Aorta (tissue), 5 donors: ENCODE measurements around the gene PRKN. TPM values are rescaled to one million over a fixed set of nuclear protein-coding genes. Genes with fewer than 3 reads are reported as not detected.

Experiments
- ATAC-seq: fragments of 200-7000 bp; cut with Tn5 transposase; one replicate; pipeline ENCODE4 v1.9.1; 2022; ENCODE audit warnings: moderate library complexity; ENCODE audit not compliant: low FRiP score
- DNase-seq, 2 donors: peaks; one replicate each; pipeline ENCODE4 v3.0.0-alpha.2; 2020
- H3K27ac ChIP-seq, 2 donors: one replicate each; pipeline ENCODE4 v1.5.1; 2013; ENCODE audit warnings: low read length in 2 of 2, mild to moderate bottlenecking in 2 of 2, moderate library complexity in 2 of 2, control low read depth in 1 of 2, inconsistent platforms in 1 of 2, low read depth in 1 of 2
- H3K27me3 ChIP-seq, 2 donors: one replicate each; pipeline ENCODE4 v1.6.1; 2013; ENCODE audit warnings: control low read depth in 1 of 2, low read length in 1 of 2, mild to moderate bottlenecking in 1 of 2, moderate library complexity in 1 of 2; ENCODE audit not compliant: insufficient read depth in 2 of 2, control insufficient read depth in 1 of 2
- H3K36me3 ChIP-seq, 2 donors: one replicate each; pipeline ENCODE4 v1.6.1; 2013; ENCODE audit warnings: control low read depth in 1 of 2, low read length in 1 of 2, mild to moderate bottlenecking in 1 of 2; ENCODE audit not compliant: insufficient read depth in 2 of 2, control insufficient read depth in 1 of 2
- H3K4me1 ChIP-seq, 2 donors: one replicate each; pipeline ENCODE4 v1.6.1; 2013; ENCODE audit warnings: low read length in 2 of 2, control low read depth in 1 of 2, mild to moderate bottlenecking in 1 of 2, moderate library complexity in 1 of 2; ENCODE audit not compliant: insufficient read depth in 2 of 2, control insufficient read depth in 1 of 2
- H3K4me3 ChIP-seq, 2 donors: one replicate each; pipeline ENCODE4 v1.5.1; 2013; ENCODE audit warnings: low read length in 2 of 2, control low read depth in 1 of 2, mild to moderate bottlenecking in 1 of 2
- H3K9me3 ChIP-seq: one replicate; pipeline ENCODE4 v1.6.1; 2013; ENCODE audit warnings: mild to moderate bottlenecking, low read length; ENCODE audit not compliant: control insufficient read depth
- WGBS, 2 donors: extraction: QIAGEN DNeasy Blood & Tissue Kit; methylation state at CpG; one replicate each; pipeline ENCODE4 v1.1.7; 2013; 5-methylcytosine and 5-hydroxymethylcytosine counted together
- intact Hi-C, 2 donors: fragments of 100-400 bp; cut with DNase I; formaldehyde crosslinking; loops; one replicate each; pipeline versions ENCODE4 v1.14.2 to v1.15.0; 2022
- polyA plus RNA-seq, 2 donors: library from polyadenylated mRNA; stranded (reverse); fragments of 200-250 nt; gene quantifications; one replicate each; pipeline ENCODE4 v1.2.3, GENCODE V29; 2013
- total RNA-seq, 2 donors: library from RNA; stranded (reverse); fragmentation: NEBNext Ultra II Directional; extraction: Animal tissue kit (Norgen Biotek cat#: 25700); gene quantifications; one replicate each; pipeline ENCODE4 v1.2.1, GENCODE V29; 2021
- donor health status: healthy with polysubstance abuse.
- donor health status: Bipolar disorder and iron deficiency.
- donor health status: DM: no; HTN: no; CAD: no.
- donor health status: DM: no; HTN: no; CAD: no.
- donor health status: DM: yes; HTN: yes; CAD: no.

PRKN gene
- total and polyA plus RNA-seq, 4 donors, result 1.0 to 17.3 (median 5.7) TPM

GRCh38 chr6:161915456-161915964 lies 812.1 kb downstream of the PRKN start:
- H3K4me1 ChIP-seq, result no peaks in the 10 kb centered on the region
- ATAC-seq (no peak), DNase-seq (no peak)
- intact Hi-C loops, result no loop called here
- WGBS, 2 donors, result 77% methylated on average over 4 of the region's 4 CpGs
- no peaks in the 10 kb centered on the region for H3K36me3 ChIP-seq
- no peak overlapping the region for H3K4me3 ChIP-seq
- no peak overlapping the region for H3K27ac ChIP-seq
- H3K27me3 ChIP-seq, result no peaks in the 10 kb centered on the region
- H3K9me3 ChIP-seq, result no peaks in the 10 kb centered on the region

DNA sequence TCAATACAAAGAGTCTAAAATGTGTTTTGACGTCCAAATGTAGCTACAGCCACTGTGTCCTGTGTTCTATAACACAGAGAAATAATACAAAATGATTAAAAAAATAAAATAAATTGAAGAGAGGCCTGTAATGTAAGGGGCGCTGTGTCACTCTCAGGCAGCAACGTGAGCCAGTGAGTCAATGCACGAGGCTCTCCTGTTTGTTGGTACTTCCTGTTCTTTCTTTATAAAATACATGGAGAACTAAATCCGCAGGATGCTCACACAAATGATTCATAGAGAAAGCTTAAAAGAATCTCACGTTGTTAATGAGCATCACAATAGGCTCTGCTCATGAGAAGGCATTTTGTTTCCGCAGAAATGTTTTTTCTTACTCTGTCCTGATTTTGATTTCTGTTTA lies 818.7 kb downstream of the PRKN start:
- no peaks in the 10 kb centered on the region for H3K36me3 ChIP-seq
- H3K4me1 ChIP-seq, result no peaks in the 10 kb centered on the region
- no peak overlapping the region for H3K4me3 ChIP-seq
- 73 to 79% methylated on average over 7 of the region's 7 CpGs for WGBS, 2 donors
- H3K27ac ChIP-seq, result no peak overlapping the region
- H3K9me3 ChIP-seq, result no peaks in the 10 kb centered on the region
- intact Hi-C loops, result no loop called here
- ATAC-seq (no peak), DNase-seq (no peak)
- no peaks in the 10 kb centered on the region for H3K27me3 ChIP-seq

- ATAC-seq, result no peak
- no peak overlapping the region for H3K4me3 ChIP-seq
- H3K36me3 ChIP-seq, result no peaks in the 10 kb centered on the region
- 89 to 94% methylated on average over 5 of the region's 5 CpGs for WGBS, 2 donors
- H3K27ac ChIP-seq, result no peak overlapping the region
- no peaks in the 10 kb centered on the region for H3K4me1 ChIP-seq
- no peaks in the 10 kb centered on the region for H3K9me3 ChIP-seq
- DNase-seq, result no peak
- intact Hi-C loops, result no loop called here
- H3K27me3 ChIP-seq, result no peaks in the 10 kb centered on the region
These were observed 821.0 kb downstream of the PRKN start for GRCh38 chr6:161906571-161906970.

DNA sequence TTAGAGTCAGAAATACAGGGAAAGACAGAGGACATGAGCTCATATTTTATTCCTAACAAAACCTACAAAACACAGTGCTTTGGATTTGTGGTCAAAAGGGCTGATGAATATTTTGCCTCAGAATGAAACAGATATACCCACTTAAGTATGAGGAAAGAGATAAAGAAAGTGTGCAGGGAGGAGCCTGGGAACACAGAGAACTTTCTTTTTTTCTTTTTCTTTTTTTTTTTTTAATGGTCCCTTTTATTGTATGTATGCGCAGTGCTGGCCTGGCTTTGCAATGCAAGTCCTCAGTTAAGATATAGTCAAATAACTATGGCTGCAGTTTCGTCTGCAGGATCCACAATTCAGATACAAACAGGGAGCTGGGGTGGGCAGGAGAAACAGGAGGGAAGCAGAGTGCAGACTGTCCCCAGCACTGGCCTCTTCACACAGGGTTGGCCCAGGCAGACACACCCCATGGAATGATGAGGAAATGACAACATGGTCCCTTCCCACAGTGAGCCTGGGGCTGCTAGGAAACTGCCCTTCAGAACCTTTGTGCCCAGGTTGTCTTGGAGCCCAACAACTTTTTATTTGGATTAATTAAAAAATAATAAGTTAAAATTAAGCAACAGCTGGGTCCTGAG lies 823.9 kb downstream of the PRKN start:
- no peak for ATAC-seq
- WGBS, 2 donors, result 70 to 73% methylated on average over 2 of the region's 2 CpGs

GRCh38 chr6:161901740-161902426 lies 825.7 kb downstream of the PRKN start:
- intact Hi-C loops, result no loop called here
- WGBS, 2 donors, result 55 to 60% methylated on average over 16 of the region's 16 CpGs
- Histone ChIP-seq H3K27ac (no peak overlapping the region), H3K9me3 (no peaks in the 10 kb centered on the region), H3K4me1 (no peaks in the 10 kb centered on the region), H3K36me3 (no peaks in the 10 kb centered on the region), H3K4me3 (no peak overlapping the region), H3K27me3 (no peaks in the 10 kb centered on the region)
- ATAC-seq (no peak), DNase-seq (no peak)

More for the DNA sequence above, 823.9 kb downstream of the PRKN start:
- Histone ChIP-seq H3K9me3 (no peaks in the 10 kb centered on the region), H3K36me3 (no peaks in the 10 kb centered on the region), H3K27me3 (no peaks in the 10 kb centered on the region), H3K4me1 (no peaks in the 10 kb centered on the region), H3K4me3 (no peak overlapping the region), H3K27ac (no peak overlapping the region)
- intact Hi-C loops, result no loop called here
- DNase-seq, result no peak

GRCh38 chr6:161894436-161894835 lies 833.1 kb downstream of the PRKN start:
- Histone ChIP-seq H3K36me3 (no peaks in the 10 kb centered on the region), H3K4me1 (peaks cover 0 to 2% of the 10 kb centered on the region in 2 donors), H3K27me3 (no peaks in the 10 kb centered on the region), H3K27ac (no peak overlapping the region), H3K4me3 (no peak overlapping the region), H3K9me3 (no peaks in the 10 kb centered on the region)
- intact Hi-C loops, result no loop called here
- ATAC-seq (no peak), DNase-seq (no peak)
- 35 to 46% methylated on average over 6 of the region's 6 CpGs for WGBS, 2 donors

- DNase-seq (no peak), ATAC-seq (no peak)
- Histone ChIP-seq H3K4me3 (no peak overlapping the region), H3K4me1 (peaks cover 0 to 2% of the 10 kb centered on the region in 2 donors), H3K27ac (no peak overlapping the region), H3K9me3 (no peaks in the 10 kb centered on the region), H3K36me3 (no peaks in the 10 kb centered on the region), H3K27me3 (no peaks in the 10 kb centered on the region)
- intact Hi-C loops, result no loop called here
- 85 to 86% methylated on average over 2 of the region's 2 CpGs for WGBS, 2 donors
These were observed 836.0 kb downstream of the PRKN start for GRCh38 chr6:161891542-161891941.

GRCh38 chr6:161890832-161891297 lies 836.7 kb downstream of the PRKN start:
- intact Hi-C loops, result no loop called here
- DNase-seq (no peak), ATAC-seq (no peak)
- H3K27ac ChIP-seq, result no peak overlapping the region
- no peaks in the 10 kb centered on the region for H3K36me3 ChIP-seq
- H3K9me3 ChIP-seq, result no peaks in the 10 kb centered on the region
- H3K4me3 ChIP-seq, result no peak overlapping the region
- H3K27me3 ChIP-seq, result no peaks in the 10 kb centered on the region
- WGBS, 2 donors, result 8 to 11% methylated on average over 15 of the region's 15 CpGs
- H3K4me1 ChIP-seq, result peaks cover 0 to 2% of the 10 kb centered on the region in 2 donors
